Activated CD8-positive, alpha-beta memory T cell treated with anti-CD3 and anti-CD28 coated beads for 4 hours (primary cell): ENCODE data around the gene RIN1.
"Not testable (repeated sequence)": the region's sequence is repeated elsewhere in the genome, so short reads cannot be mapped to it uniquely, and the experiment has no call there.

Experiments
- DNase-seq, 2 donors: peaks; one replicate each; pipeline ENCODE4 v3.0.0-alpha.2; 2020; ENCODE audit warnings: low read depth in 2 of 2

RIN1 gene

GRCh38 chr11:66334605-66335442, 1.4 kb downstream of the RIN1 start:
- DNase-seq: no peak

GRCh38 chr11:66333896-66334604, 2.2 kb downstream of the RIN1 start:
- no peak for DNase-seq

- DNase-seq: no peak
Observed at GRCh38 chr11:66333220-66333877, 2.9 kb downstream of the RIN1 start.

GRCh38 chr11:66332371-66333219, 3.6 kb downstream of the RIN1 start:
- DNase-seq: no peak

GRCh38 chr11:66331542-66332370, 4.5 kb downstream of the RIN1 start:
- DNase-seq: no peak

GRCh38 chr11:66330931-66331330, 5.3 kb downstream of the RIN1 start:
- DNase-seq: no peak

GRCh38 chr11:66329165-66329673, 7.0 kb downstream of the RIN1 start:
- no peak for DNase-seq

GRCh38 chr11:66328302-66329144, 7.7 kb downstream of the RIN1 start:
- peak in 1 of 2 donors; percentile 63 for DNase-seq

GRCh38 chr11:66328031-66328301, 8.3 kb downstream of the RIN1 start:
- no peak for DNase-seq

GRCh38 chr11:66327171-66328030, 8.8 kb downstream of the RIN1 start:
- DNase-seq: no peak

GRCh38 chr11:66326261-66327111, 9.7 kb downstream of the RIN1 start:
- DNase-seq: no peak

- DNase-seq: no peak
Observed at GRCh38 chr11:66325263-66325671, 11.0 kb downstream of the RIN1 start.

- DNase-seq: no peak
Observed at GRCh38 chr11:66324664-66325063, 11.6 kb downstream of the RIN1 start.

GRCh38 chr11:66323684-66324083, 12.6 kb downstream of the RIN1 start:
- no peak for DNase-seq

- DNase-seq: no peak
Observed at GRCh38 chr11:66322732-66323427, 13.4 kb downstream of the RIN1 start.

GRCh38 chr11:66321606-66322005, 14.6 kb downstream of the RIN1 start:
- DNase-seq: no peak

GRCh38 chr11:66320748-66321147, 15.5 kb downstream of the RIN1 start:
- DNase-seq: not testable (repeated sequence)
